ENCODE measurements around the gene OR10A6. TPM values are rescaled to one million over a fixed set of nuclear protein-coding genes. Genes with fewer than 3 reads are reported as not detected.

The OR10A6 gene
- total and polyA plus RNA-seq, 2 of the 4 experiments (the other 2 are of a cell fraction): 0.19 TPM; not detected in 1

GRCh38 chr11:7936615-7937014 is 5.5 kb upstream of the OR10A6 start:
- no TSS peak for BruUV-seq (replicated peaks)
- H4K5ac ChIP-seq (ENCODE audit: low read depth, low read length): no peak overlapping the region
- no peak overlapping the region for H2BK15ac ChIP-seq (ENCODE audit: low read depth, low read length)
- no peak overlapping the region for H4K8ac ChIP-seq (ENCODE audit: low read depth in 2 of 2, low read length in 2 of 2)
- no peak overlapping the region for H2BK5ac ChIP-seq (ENCODE audit: low read depth, low read length, poor library complexity, severe bottlenecking)
- ATAC-seq (ENCODE audit: low read depth): no peak
- no peak overlapping the region for H2BK120ac ChIP-seq (ENCODE audit: low read depth, low read length)
- CTCF ChIA-PET: interaction anchor here (0.6 to 1.3 kb wide), 2 partner anchors 32 to 50 kb away, joined by 4 to 5 read pairs; no protein-coding TSS in a partner anchor
- H3K36me3 ChIP-seq (ENCODE audit: control insufficient read depth, insufficient read depth, low read length): no peaks in the 10 kb centered on the region
- no peak for TF ChIP-seq ELK1 (IDR thresholded peaks at IDR 0.05; ENCODE audit: borderline replicate concordance, low read depth, low read length)
- TF ChIP-seq BHLHE40 (IDR thresholded peaks at IDR 0.05; ENCODE audit: low read depth, low read length): no peak
- no peak for TF ChIP-seq CTCF (conservative IDR thresholded peaks at IDR 0.05; ENCODE audit: low read depth, low read length)
- TF ChIP-seq SMC3 (IDR thresholded peaks at IDR 0.05; ENCODE audit: low read depth, low read length): no peak
- TF ChIP-seq POLR2A (IDR thresholded peaks at IDR 0.05; ENCODE audit: low read depth, low read length): no peak
- H3K4me1 ChIP-seq (ENCODE audit: control insufficient read depth, insufficient read depth, low read length): no peaks in the 10 kb centered on the region
- no peaks in the 10 kb centered on the region for H4K20me1 ChIP-seq (ENCODE audit: insufficient read depth, low read length)
- no peak overlapping the region for H4K91ac ChIP-seq (ENCODE audit: insufficient read depth, low read depth, low read length)
- H3K18ac ChIP-seq (ENCODE audit: low read depth, low read length): no peak overlapping the region
- H3K9me3 ChIP-seq (ENCODE audit: control insufficient read depth, insufficient read depth, low read length): no peaks in the 10 kb centered on the region
- intact Hi-C loops (cut with micrococcal nuclease): no loop called here
- dilution Hi-C loops (cut with HindIII; ENCODE audit: low sequenced_read_pairs, unreplicated experiment): no loop called here
- POLR2A ChIA-PET (ENCODE audit: unreplicated experiment): no interaction called here
- in situ Hi-C loops (cut with MboI; ENCODE audit: low sequenced_read_pairs): no loop called here
- no peaks in the 10 kb centered on the region for H3K79me1 ChIP-seq (ENCODE audit: low read depth in 1 of 2, low read length in 2 of 2)
- H3K27ac ChIP-seq (ENCODE audit: insufficient read depth, low read length): no peak overlapping the region
- H3K9me1 ChIP-seq (ENCODE audit: insufficient read depth, low read length): no peaks in the 10 kb centered on the region
- H2AK9ac ChIP-seq (replicated peaks; ENCODE audit: low read depth, low read length, poor library complexity): no peak overlapping the region
- no peak overlapping the region; the same call in 1 of the 2 replicates for H3K4ac ChIP-seq (ENCODE audit: low read depth, low read length)
- no peak overlapping the region for H2BK20ac ChIP-seq (ENCODE audit: low read depth, low read length)
- H3K14ac ChIP-seq (replicated peaks; ENCODE audit: low read depth, low read length): no peak overlapping the region
- no CpG with 5 or more reads among the region's 1 CpG for WGBS, 2 experiments (ENCODE audit: extremely low coverage in 2 of 2, insufficient read length in 1 of 2)
- no peaks in the 10 kb centered on the region for H3K27me3 ChIP-seq (ENCODE audit: control insufficient read depth, insufficient read depth, low read length)
- no peak overlapping the region for H2AFZ ChIP-seq (replicated peaks; ENCODE audit: low read length, poor library complexity)
- no peak overlapping the region; the same call in 1 of the 2 replicates for H2AK5ac ChIP-seq (ENCODE audit: low read depth, low read length)
- DNase-seq: no peak
- no peak overlapping the region for H3K9ac ChIP-seq (ENCODE audit: low read depth, low read length)
- no peak overlapping the region for H3K23ac ChIP-seq (ENCODE audit: low read depth, low read length)
- no peak overlapping the region for H3K4me2 ChIP-seq (ENCODE audit: low read depth, low read length)
- H3K4me3 ChIP-seq (ENCODE audit: insufficient read depth, low read depth, low read length): no peak overlapping the region
- H3K56ac ChIP-seq (ENCODE audit: extremely low read depth, insufficient read depth, low read length): no peak overlapping the region

All from IMR-90 (cell line).